Adipose tissue (tissue), 3 donors: ENCODE results near the gene EPM2AIP1. TPM values are rescaled to one million over a fixed set of nuclear protein-coding genes. Genes with fewer than 3 reads are reported as not detected.
"Not testable (repeated sequence)": the region's sequence is repeated elsewhere in the genome, so short reads cannot be mapped to it uniquely, and the experiment has no call there.

Source experiments
- H3K27ac ChIP-seq: one replicate; pipeline ENCODE4 v1.5.1; 2013; ENCODE audit warnings: low read depth, low read length
- WGBS, 3 donors: extraction: QIAGEN DNeasy Blood & Tissue Kit; methylation state at CpG; one replicate each; pipeline ENCODE4 v1.1.7; 2013; 5-methylcytosine and 5-hydroxymethylcytosine counted together
- polyA plus RNA-seq, 3 donors: library from polyadenylated mRNA; stranded (reverse); fragments of 200-250 nt; gene quantifications; one replicate each; pipeline ENCODE4 v1.2.3, GENCODE V29; 2013
- donor health status: healthy with polysubstance abuse.
- donor health status: Bipolar disorder and iron deficiency.
- donor health status: healthy.

The EPM2AIP1 gene
- 1 to 10 TPM; 2.7 to 4.3 (median 3.3) TPM for polyA plus RNA-seq

GRCh38 chr3:36992806-36993325 lies at the start of gene EPM2AIP1:
Gene EPM2AIP1 (minus strand): TSS chr3:36993131. CDS start chr3:36993077, 54 bp downstream.
- WGBS, 3 donors = 0 to 1% (median 1%) methylated on average over 44 to 48 of the region's 48 CpGs
- peak within 1 kb of the TSS; percentile 77 for H3K27ac ChIP-seq

DNA sequence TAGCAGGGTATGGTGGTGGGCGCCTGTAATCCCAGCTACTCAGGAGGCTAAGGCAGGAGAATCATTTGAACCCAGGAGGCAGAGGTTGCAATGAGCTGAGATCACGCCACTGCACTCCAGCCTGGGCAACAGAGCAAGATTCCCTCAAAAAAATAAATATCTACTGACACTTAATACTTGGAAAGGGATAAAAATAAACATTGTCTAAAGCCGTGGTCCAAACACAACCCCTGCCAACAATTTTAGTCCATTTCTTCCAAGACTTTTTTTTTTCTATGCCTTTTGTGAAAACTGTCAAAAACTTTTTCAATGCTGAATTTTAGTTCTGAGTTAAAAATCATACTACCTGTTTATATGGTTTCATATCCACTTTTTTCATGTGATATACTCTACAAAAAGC lies 49.8 kb upstream of the EPM2AIP1 start:
- H3K27ac ChIP-seq = not testable (repeated sequence)
- WGBS, 3 donors = 67 to 76% (median 75%) methylated on average over 3 of the region's 3 CpGs

DNA sequence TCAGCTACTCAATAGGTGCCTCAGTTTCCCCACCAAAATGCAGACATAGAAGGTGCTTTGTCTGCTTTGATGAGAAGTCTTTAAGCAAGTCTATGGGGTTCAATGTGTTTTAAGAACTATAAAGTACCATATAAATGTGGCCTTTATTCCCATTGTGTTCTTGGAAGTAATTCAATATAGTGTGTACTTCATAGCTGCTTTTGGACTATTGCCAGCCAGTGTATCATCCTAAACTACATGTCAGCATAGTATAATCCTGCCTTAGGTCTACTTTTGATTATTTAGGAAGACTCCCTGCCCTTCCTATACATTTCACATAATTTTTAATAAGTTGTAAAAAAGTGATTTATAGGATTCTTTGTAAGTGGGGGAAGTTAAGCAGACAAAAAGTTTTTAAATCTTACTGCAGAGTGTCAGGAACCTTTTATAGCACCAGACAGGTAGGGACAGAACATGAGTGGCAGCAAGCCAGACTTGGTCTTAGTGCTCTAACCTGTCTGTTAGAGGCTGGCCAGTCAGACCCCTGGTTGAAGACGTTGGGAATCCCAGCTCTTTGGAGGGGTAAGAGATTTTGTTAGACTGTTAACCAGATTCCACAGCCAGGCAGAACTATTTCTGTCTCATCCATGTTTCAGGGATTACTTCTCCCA lies 48.7 kb upstream of the EPM2AIP1 start:
- WGBS, 3 donors = 73 to 93% (median 74%) methylated on average over 1 of the region's 1 CpG
- H3K27ac ChIP-seq = no peak overlapping the region

- WGBS, 3 donors = 76 to 91% (median 85%) methylated on average over 1 of the region's 1 CpG
- H3K27ac ChIP-seq = no peak overlapping the region
Observed at GRCh38 chr3:37040231-37040630, 47.3 kb upstream of the EPM2AIP1 start.

- no peak overlapping the region for H3K27ac ChIP-seq
- WGBS, 3 donors = 91 to 100% (median 99%) methylated on average over 1 of the region's 1 CpG
Observed at GRCh38 chr3:37039161-37039846, 46.4 kb upstream of the EPM2AIP1 start.

DNA sequence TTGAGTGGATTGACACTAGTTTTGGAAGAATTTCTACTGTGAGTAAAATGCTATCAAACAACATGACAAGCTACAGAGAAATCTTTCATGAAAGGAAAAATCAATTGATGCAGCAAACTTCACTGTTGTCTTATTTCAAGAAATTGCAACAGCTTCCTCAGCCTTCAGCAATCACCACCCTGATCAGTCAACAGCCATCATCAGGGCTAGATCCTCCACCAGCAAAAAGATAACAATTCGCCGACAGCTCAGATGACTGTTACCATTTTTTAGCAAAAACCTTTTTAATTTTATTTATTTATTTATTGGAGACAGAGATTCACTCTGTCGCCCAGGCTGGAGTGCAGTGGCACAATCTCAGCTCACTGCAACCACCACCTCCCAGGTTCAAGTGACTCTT lies 44.4 kb upstream of the EPM2AIP1 start:
- 93 to 99% (median 98%) methylated on average over 3 of the region's 3 CpGs for WGBS, 3 donors
- H3K27ac ChIP-seq = no peak overlapping the region

DNA sequence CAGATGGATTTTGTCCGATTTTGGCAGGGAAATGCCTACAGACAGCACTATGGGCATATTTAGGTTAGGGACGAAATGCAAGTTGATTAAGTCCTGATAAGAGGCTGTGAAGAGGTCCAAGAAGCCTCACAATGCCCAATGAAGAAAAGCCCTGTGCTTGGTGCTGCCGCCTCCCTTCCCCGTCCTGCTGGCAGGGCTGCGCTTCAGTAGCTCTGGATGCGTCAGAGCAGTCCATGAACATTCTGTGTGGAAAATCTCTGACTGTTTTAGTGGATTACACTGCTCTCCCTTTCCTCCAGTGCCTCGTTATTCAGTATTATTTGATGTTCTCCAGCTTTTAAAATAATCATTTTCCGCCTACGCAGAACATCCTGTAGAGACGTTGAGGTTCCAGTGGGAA lies 40.0 kb upstream of the EPM2AIP1 start:
- 68 to 82% (median 71%) methylated on average over 10 of the region's 10 CpGs for WGBS, 3 donors

DNA sequence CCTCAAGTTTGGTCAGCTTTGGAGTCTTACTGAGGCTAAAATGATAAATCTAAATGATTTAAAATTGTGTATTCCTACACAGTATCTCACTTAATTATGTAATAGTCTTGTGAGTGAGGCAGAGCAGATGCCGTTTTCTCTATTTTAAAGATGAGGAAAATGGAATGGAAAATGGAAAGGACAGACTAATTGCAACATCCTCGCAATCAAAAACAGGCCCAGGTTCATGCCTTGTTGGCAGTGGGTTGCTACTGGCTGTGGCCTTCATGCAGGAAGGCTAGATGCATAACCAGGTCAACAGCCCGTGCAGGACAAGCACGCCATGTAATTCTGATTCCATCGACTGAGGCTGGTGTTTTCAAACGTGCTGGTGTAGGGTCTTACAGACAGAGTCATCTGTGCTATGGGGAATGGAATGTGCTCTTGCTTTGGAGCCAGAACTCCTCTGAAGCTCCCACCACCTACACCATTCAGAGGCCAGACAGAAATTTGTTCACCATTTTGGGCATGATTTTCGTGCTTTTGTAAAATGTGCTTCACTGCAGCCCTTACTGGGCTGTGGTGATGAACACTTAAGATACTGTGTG lies 38.3 kb upstream of the EPM2AIP1 start:
- WGBS, 3 donors = 80 to 86% (median 85%) methylated on average over 7 of the region's 7 CpGs
- H3K27ac ChIP-seq = no peak overlapping the region

More for the DNA sequence above, 40.0 kb upstream of the EPM2AIP1 start:
- H3K27ac ChIP-seq = no peak overlapping the region

GRCh38 chr3:37030588-37030987 lies 37.7 kb upstream of the EPM2AIP1 start:
- no peak overlapping the region for H3K27ac ChIP-seq
- 37 to 52% (median 38%) methylated on average over 3 of the region's 3 CpGs for WGBS, 3 donors

DNA sequence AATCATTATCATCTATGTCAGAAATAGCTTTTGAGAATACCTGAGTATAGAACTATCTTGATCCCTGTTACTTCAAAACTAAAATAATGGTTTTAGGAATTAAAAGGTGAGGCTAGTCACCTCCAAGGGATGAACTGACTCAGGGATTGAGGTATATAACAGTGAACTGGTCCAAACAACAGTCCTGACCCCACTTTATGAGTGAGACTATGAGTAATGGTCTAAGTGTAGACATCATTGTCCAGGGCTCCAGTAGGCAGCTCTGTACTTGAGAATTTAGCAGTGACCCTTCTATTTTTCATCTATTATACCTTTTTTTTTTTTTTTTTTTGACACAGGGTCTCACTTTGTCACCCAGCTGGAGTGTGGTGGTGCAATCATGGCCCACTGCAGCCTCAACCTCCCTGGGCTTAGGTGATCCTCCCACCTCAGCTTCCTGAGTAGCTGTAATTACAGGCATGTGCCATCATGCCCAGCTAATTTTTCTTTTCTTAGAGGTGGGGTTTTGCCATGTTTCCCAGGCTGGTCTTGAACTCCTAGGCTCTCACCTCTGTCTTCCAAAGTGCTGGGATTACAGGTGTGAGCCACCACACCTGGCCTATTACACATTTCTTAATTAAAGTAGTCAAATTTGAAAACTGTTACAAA lies 36.7 kb upstream of the EPM2AIP1 start:
- no peak overlapping the region for H3K27ac ChIP-seq

DNA sequence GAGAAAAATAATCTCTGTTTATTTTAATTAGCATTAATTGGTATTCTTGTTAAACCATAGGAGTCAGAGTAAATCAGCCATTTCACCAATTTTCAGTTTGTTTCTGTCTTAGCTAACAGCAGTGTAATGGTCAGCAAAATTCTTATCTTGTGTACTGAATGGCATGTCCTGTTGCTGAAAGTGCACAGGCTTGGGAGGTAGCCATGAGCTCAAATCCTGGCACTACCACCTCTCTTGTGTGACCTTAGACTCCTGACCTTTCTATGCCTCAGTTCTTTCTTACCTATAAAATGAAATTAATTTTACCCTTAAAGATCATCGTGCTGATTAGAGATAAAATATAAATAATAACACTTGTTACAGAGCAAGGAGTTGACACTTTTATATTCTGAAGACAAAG lies 36.2 kb upstream of the EPM2AIP1 start:
- H3K27ac ChIP-seq = no peak overlapping the region
- WGBS, 3 donors = 94 to 99% (median 98%) methylated on average over 1 of the region's 1 CpG

DNA sequence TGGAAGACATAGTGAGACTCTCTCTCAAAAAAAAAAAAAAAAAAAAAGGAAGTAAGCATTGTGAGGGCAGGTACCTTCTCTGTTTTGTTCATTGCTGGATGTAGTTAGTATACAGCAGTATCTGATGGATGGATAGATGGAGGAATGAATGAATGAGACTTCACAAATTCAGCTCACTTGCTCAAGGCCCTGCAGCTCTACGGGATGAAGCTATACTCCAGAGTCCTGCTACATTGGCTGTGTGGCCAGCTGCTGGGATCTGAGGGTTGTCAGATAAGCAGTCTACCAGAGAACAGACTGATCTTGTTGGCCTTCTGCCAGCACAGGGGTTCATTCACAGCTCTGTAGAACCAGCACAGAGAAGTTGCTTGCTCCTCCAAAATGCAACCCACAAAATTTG lies 35.4 kb upstream of the EPM2AIP1 start:
- no peak overlapping the region for H3K27ac ChIP-seq
- WGBS, 3 donors = 40 to 79% (median 70%) methylated on average over 1 of the region's 1 CpG

DNA sequence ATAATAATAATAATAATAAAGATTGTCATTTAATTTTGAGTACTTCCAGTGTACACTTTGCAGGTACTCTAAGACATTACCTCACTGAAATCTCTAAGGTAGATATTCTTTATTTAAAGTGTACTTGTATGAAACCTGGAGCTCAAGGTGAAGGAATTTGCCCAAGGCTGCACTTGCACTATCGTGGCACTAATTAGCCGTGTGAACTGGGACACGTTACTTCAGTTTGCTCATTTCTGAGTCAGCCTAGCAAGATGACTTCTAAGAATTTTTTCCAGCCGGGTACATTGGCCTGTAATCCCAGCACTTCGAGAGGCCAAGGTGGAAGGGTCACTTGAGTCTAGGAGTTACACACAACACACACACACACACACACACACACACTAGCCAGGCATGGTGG lies 33.9 kb upstream of the EPM2AIP1 start:
- WGBS, 3 donors = 82 to 97% (median 95%) methylated on average over 5 of the region's 5 CpGs
- no peak overlapping the region for H3K27ac ChIP-seq

- no peak overlapping the region for H3K27ac ChIP-seq
- 96 to 98% (median 98%) methylated on average over 3 of the region's 3 CpGs for WGBS, 3 donors
Observed at GRCh38 chr3:37025561-37026335, 32.8 kb upstream of the EPM2AIP1 start.

- WGBS, 3 donors = 91 to 100% (median 93%) methylated on average over 3 of the region's 3 CpGs
- H3K27ac ChIP-seq = no peak overlapping the region
Observed at GRCh38 chr3:37024820-37025405, 32.0 kb upstream of the EPM2AIP1 start.

DNA sequence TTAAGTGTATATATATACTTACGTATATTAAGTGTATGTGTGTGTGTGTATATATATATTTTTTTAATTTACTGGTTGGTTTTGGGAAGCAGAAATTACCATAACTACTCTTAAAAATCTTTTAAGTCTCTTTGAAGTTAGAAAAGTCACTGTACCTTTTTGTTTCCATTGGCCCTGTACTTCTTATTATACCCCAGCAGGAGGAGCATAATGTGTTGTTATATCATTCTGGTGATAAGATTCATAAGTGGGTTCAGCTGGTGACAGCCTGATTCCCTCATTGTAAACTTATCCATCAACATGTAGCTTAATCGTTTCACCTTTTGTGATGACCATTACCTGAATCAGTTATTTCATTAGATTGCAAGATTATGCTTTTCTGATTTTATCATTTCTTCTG lies 31.2 kb upstream of the EPM2AIP1 start:
- no peak overlapping the region for H3K27ac ChIP-seq
- WGBS, 3 donors = 93 to 96% (median 93%) methylated on average over 2 of the region's 2 CpGs

GRCh38 chr3:37017683-37018082 lies 24.8 kb upstream of the EPM2AIP1 start:
- 97 to 99% (median 99%) methylated on average over 3 of the region's 3 CpGs for WGBS, 3 donors

GRCh38 chr3:37016903-37017302 lies 24.0 kb upstream of the EPM2AIP1 start:
- no peak overlapping the region for H3K27ac ChIP-seq
- WGBS, 3 donors = 95 to 96% (median 96%) methylated on average over 8 of the region's 8 CpGs

More at GRCh38 chr3:37017683-37018082, 24.8 kb upstream of the EPM2AIP1 start:
- no peak overlapping the region for H3K27ac ChIP-seq
